Activated T-cell treated with anti-CD3 and anti-CD28 coated beads, Interleukin-2, amount 50 U/mL, for 4 hours (primary cell): ENCODE measurements around the gene ZNF281. TPM values are rescaled to one million over a fixed set of nuclear protein-coding genes. Genes with fewer than 3 reads are reported as not detected.

Source experiments
- total RNA-seq, 3 donors: library from RNA; stranded (reverse); gene quantifications; one replicate each; pipeline ENCODE4 v1.2.1, GENCODE V29; 2021

The ZNF281 gene
- total RNA-seq, 3 donors from 2014 or later, result 14.2 to 19.5 (median 19.3) TPM

Other genes starting within 250 kb of the ZNF281 start
- 1 to 10 TPM; 1.0 to 1.5 (median 1.1) TPM for gene KIF14, start 210.7 kb upstream of the ZNF281 start, total RNA-seq